ENCODE data around the gene CLDN20.
A peak's percentile ranks its signal among the peaks of the same experiment; 100 is the strongest.

CLDN20 gene

GRCh38 chr6:155269765-155270164 lies 6.0 kb downstream of the CLDN20 start:
- DNase-seq (ENCODE audit: low spot score), result no peak

GRCh38 chr6:155270561-155271091 lies 6.8 kb downstream of the CLDN20 start:
- no peak for DNase-seq (ENCODE audit: low spot score)

- DNase-seq (ENCODE audit: low spot score), result no peak
Observed at GRCh38 chr6:155271145-155271544, 7.3 kb downstream of the CLDN20 start.

GRCh38 chr6:155272353-155273232 lies 8.8 kb downstream of the CLDN20 start:
- DNase-seq (ENCODE audit: low spot score), result no peak

- DNase-seq (ENCODE audit: low spot score), result peak; percentile 21
Observed at GRCh38 chr6:155273431-155273830, 9.6 kb downstream of the CLDN20 start.

- DNase-seq (ENCODE audit: low spot score), result no peak
Observed at GRCh38 chr6:155274106-155274505, 10.3 kb downstream of the CLDN20 start.

- no peak for DNase-seq (ENCODE audit: low spot score)
Observed at GRCh38 chr6:155274533-155274932, 10.7 kb downstream of the CLDN20 start.

GRCh38 chr6:155275808-155276480 lies 12.1 kb downstream of the CLDN20 start:
- DNase-seq (ENCODE audit: low spot score), result no peak

- no peak for DNase-seq (ENCODE audit: low spot score)
Observed at GRCh38 chr6:155276638-155277037, 12.8 kb downstream of the CLDN20 start.

- DNase-seq (ENCODE audit: low spot score), result no peak
Observed at GRCh38 chr6:155278319-155279049, 14.7 kb downstream of the CLDN20 start.

- DNase-seq (ENCODE audit: low spot score), result no peak
Observed at GRCh38 chr6:155284775-155285174, 21.0 kb downstream of the CLDN20 start.

GRCh38 chr6:155287762-155288161 lies 23.9 kb downstream of the CLDN20 start:
- no peak for DNase-seq (ENCODE audit: low spot score)

- DNase-seq (ENCODE audit: low spot score), result no peak
Observed at GRCh38 chr6:155290491-155290890, 26.7 kb downstream of the CLDN20 start.

GRCh38 chr6:155291291-155291690 lies 27.5 kb downstream of the CLDN20 start:
- DNase-seq (ENCODE audit: low spot score), result no peak

GRCh38 chr6:155292711-155293110 lies 28.9 kb downstream of the CLDN20 start:
- DNase-seq (ENCODE audit: low spot score), result no peak

- DNase-seq (ENCODE audit: low spot score), result no peak
Observed at GRCh38 chr6:155297669-155298068, 33.9 kb downstream of the CLDN20 start.

GRCh38 chr6:155301867-155302266 lies 38.1 kb downstream of the CLDN20 start:
- DNase-seq (ENCODE audit: low spot score), result no peak

GRCh38 chr6:155303361-155303870 lies 39.6 kb downstream of the CLDN20 start:
- no peak for DNase-seq (ENCODE audit: low spot score)

- DNase-seq (ENCODE audit: low spot score), result no peak
Observed at GRCh38 chr6:155306958-155307357, 43.1 kb downstream of the CLDN20 start.

- no peak for DNase-seq (ENCODE audit: low spot score)
Observed at GRCh38 chr6:155309150-155309549, 45.3 kb downstream of the CLDN20 start.

- DNase-seq (ENCODE audit: low spot score), result no peak
Observed at GRCh38 chr6:155310596-155310995, 46.8 kb downstream of the CLDN20 start.

- DNase-seq (ENCODE audit: low spot score), result no peak
Observed at GRCh38 chr6:155311086-155311485, 47.3 kb downstream of the CLDN20 start.
